ENCODE data around the gene LRIT1.
"Not testable (repeated sequence)": the region's sequence is repeated elsewhere in the genome, so short reads cannot be mapped to it uniquely, and the experiment has no call there.

LRIT1 gene

GRCh38 chr10:84241185-84241790 lies at the start of gene LRIT1:
Gene LRIT1, minus strand, starts transcription at chr10:84241546. Its CDS starts 107 bp downstream, at chr10:84241439.
- DNase-seq = no peak

- DNase-seq = peak; percentile 78
Observed at GRCh38 chr10:84290235-84290634, 48.9 kb upstream of the LRIT1 start.

- DNase-seq = no peak
Observed at GRCh38 chr10:84289521-84290200, 48.3 kb upstream of the LRIT1 start.

GRCh38 chr10:84288151-84288550 lies 46.8 kb upstream of the LRIT1 start:
- no peak for DNase-seq

GRCh38 chr10:84286695-84287094 lies 45.3 kb upstream of the LRIT1 start:
- no peak for DNase-seq

GRCh38 chr10:84279876-84280475 lies 38.6 kb upstream of the LRIT1 start:
- DNase-seq = not testable (repeated sequence)

- DNase-seq = peak; percentile 65
Observed at GRCh38 chr10:84270708-84271107, 29.4 kb upstream of the LRIT1 start.

- no peak for DNase-seq
Observed at GRCh38 chr10:84269773-84270172, 28.4 kb upstream of the LRIT1 start.

GRCh38 chr10:84269162-84269561 lies 27.8 kb upstream of the LRIT1 start:
- DNase-seq = no peak

GRCh38 chr10:84267503-84268126 lies 26.3 kb upstream of the LRIT1 start:
- peak; percentile 42 for DNase-seq

- peak; percentile 50 for DNase-seq
Observed at GRCh38 chr10:84265418-84265817, 24.1 kb upstream of the LRIT1 start.

- DNase-seq = peak; percentile 67
Observed at GRCh38 chr10:84264611-84265141, 23.3 kb upstream of the LRIT1 start.

- DNase-seq = no peak
Observed at GRCh38 chr10:84263716-84264115, 22.4 kb upstream of the LRIT1 start.

GRCh38 chr10:84262190-84262956 lies 21.0 kb upstream of the LRIT1 start:
- DNase-seq = no peak

GRCh38 chr10:84261236-84261915 lies 20.0 kb upstream of the LRIT1 start:
- DNase-seq = no peak

- no peak for DNase-seq
Observed at GRCh38 chr10:84258034-84258695, 16.8 kb upstream of the LRIT1 start.

GRCh38 chr10:84257343-84258020 lies 16.1 kb upstream of the LRIT1 start:
- DNase-seq = no peak

GRCh38 chr10:84256510-84257342 lies 15.4 kb upstream of the LRIT1 start:
- DNase-seq = no peak

- no peak for DNase-seq
Observed at GRCh38 chr10:84254552-84255478, 13.5 kb upstream of the LRIT1 start.
